ENCODE measurements around the gene ZNF391. TPM values are rescaled to one million over a fixed set of nuclear protein-coding genes. Genes with fewer than 3 reads are reported as not detected.

The ZNF391 gene
- total and polyA plus RNA-seq, 3 donors from 2014 or later: 11.8 to 13.1 (median 12.5) TPM

- no peaks in the 10 kb centered on the region for H3K27me3 ChIP-seq
Observed at GRCh38 chr6:27400877-27401642, 12.5 kb downstream of the ZNF391 start.

GRCh38 chr6:27406085-27406484, 17.5 kb downstream of the ZNF391 start:
- no peak for TF ChIP-seq POLR2A (IDR thresholded peaks at IDR 0.05)
- no peak for TF ChIP-seq CTCF (IDR thresholded peaks at IDR 0.05)
- intact Hi-C loops (cut with DNase I; ENCODE audit: low total_unique reads): no loop called here
- Histone ChIP-seq H3K9me3 (no peaks in the 10 kb centered on the region), H3K27ac (no peak overlapping the region), H3K4me3 (no peak overlapping the region), H3K4me1 (no peaks in the 10 kb centered on the region), H3K27me3 (no peaks in the 10 kb centered on the region), H3K36me3 (ENCODE audit: low read depth, missing control alignments) (no peaks in the 10 kb centered on the region)
- 83 to 90% methylated on average over 2 to 3 of the region's 3 CpGs for WGBS, 2 donors
- no peak for DNase-seq

More at GRCh38 chr6:27400877-27401642, 12.5 kb downstream of the ZNF391 start:
- TF ChIP-seq POLR2A (IDR thresholded peaks at IDR 0.05): no peak
- no peak for TF ChIP-seq CTCF (IDR thresholded peaks at IDR 0.05)
- Histone ChIP-seq H3K4me1 (no peaks in the 10 kb centered on the region), H3K9me3 (no peaks in the 10 kb centered on the region), H3K36me3 (ENCODE audit: low read depth, missing control alignments) (no peaks in the 10 kb centered on the region), H3K27ac (no peak overlapping the region), H3K4me3 (no peak overlapping the region)
- DNase-seq: no peak
- 92 to 97% methylated on average over 16 of the region's 16 CpGs for WGBS, 2 donors
- intact Hi-C loops (cut with DNase I; ENCODE audit: low total_unique reads): no loop called here

GRCh38 chr6:27407153-27407814, 18.7 kb downstream of the ZNF391 start:
- TF ChIP-seq POLR2A (IDR thresholded peaks at IDR 0.05): no peak
- no peak for TF ChIP-seq CTCF (IDR thresholded peaks at IDR 0.05)
- Histone ChIP-seq H3K4me1 (no peaks in the 10 kb centered on the region), H3K9me3 (no peaks in the 10 kb centered on the region), H3K27ac (no peak overlapping the region), H3K27me3 (no peaks in the 10 kb centered on the region), H3K36me3 (ENCODE audit: low read depth, missing control alignments) (no peaks in the 10 kb centered on the region), H3K4me3 (no peak overlapping the region)
- DNase-seq: no peak
- intact Hi-C loops (cut with DNase I; ENCODE audit: low total_unique reads): no loop called here
- 65 to 74% methylated on average over 8 of the region's 8 CpGs for WGBS, 2 donors

DNA sequence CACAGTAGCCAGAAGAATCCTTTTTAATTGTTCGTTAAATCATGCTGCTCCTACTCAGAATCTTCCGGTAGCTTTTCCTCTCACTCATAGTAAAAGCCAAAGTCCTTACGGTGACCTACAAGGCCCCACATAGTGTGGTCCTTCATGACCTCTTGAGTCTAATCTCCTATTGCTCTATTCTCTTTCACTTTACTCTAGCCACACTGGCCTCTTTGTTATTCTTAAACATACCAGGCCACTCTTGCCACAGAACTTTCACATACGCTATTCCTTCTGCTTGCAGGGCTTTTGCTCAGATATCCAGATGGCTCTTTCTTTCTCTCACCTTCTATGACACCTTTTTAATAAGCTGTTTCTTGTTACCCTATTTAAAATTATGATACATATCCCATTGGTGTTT, 25.7 kb downstream of the ZNF391 start:
- 89 to 92% methylated on average over 4 of the region's 4 CpGs for WGBS, 2 donors
- H3K4me1 ChIP-seq: no peaks in the 10 kb centered on the region

More for the DNA sequence above, 25.7 kb downstream of the ZNF391 start:
- H3K36me3 ChIP-seq (ENCODE audit: low read depth, missing control alignments): no peaks in the 10 kb centered on the region
- no peaks in the 10 kb centered on the region for H3K9me3 ChIP-seq
- no peak overlapping the region for H3K4me3 ChIP-seq
- no peaks in the 10 kb centered on the region for H3K27me3 ChIP-seq
- no peak for TF ChIP-seq CTCF (IDR thresholded peaks at IDR 0.05)
- intact Hi-C loops (cut with DNase I; ENCODE audit: low total_unique reads): no loop called here
- DNase-seq: no peak
- no peak overlapping the region for H3K27ac ChIP-seq
